ENCODE measurements around the gene CWF19L1. TPM values are rescaled to one million over a fixed set of nuclear protein-coding genes. Genes with fewer than 3 reads are reported as not detected.

CWF19L1 gene
- 10 to 100 TPM; 60.1 to 66.7 TPM for total RNA-seq
- 34.6 TPM for polyA plus RNA-seq (2013, experiment 1 of 2)
- 33.8 TPM for polyA plus RNA-seq (2013, experiment 2 of 2)
- 48.5 to 94.3 (median 67.8) reads per million in 172 experiments for total RNA-seq

GRCh38 chr10:100267239-100268104, at the start of gene CWF19L1:
Gene CWF19L1 (minus strand): TSS chr10:100267638. CDS start chr10:100267593, 45 bp downstream.
- Mint-ChIP-seq H3K36me3 (ENCODE audit: low read depth) (peaks cover 26% of the 10 kb centered on the region), H3K4me3 (peak within 1 kb of the TSS; percentile 100), H3K9me3 (no peaks in the 10 kb centered on the region), H3K27ac (peak within 1 kb of the TSS; percentile 92), H3K4me1 (ENCODE audit: low read depth) (peaks cover 26% of the 10 kb centered on the region), H3K27me3 (no peaks in the 10 kb centered on the region)
- Histone ChIP-seq H3K27ac (ENCODE audit: low read depth in 1 of 2, low read length in 2 of 2) (peak within 1 kb of the TSS; percentile 69 to 85), H3K4me1 (ENCODE audit: insufficient read depth, low read length) (peaks cover 31% of the 10 kb centered on the region), H3K27me3 (ENCODE audit: control insufficient read depth in 1 of 2, insufficient read depth in 2 of 2, low read length in 2 of 2) (no peaks in the 10 kb centered on the region), H3K9me3 (ENCODE audit: control insufficient read depth in 1 of 2, insufficient read depth in 1 of 2, low read length in 2 of 2) (no peaks in the 10 kb centered on the region), H3K4me3 (ENCODE audit: low read length) (peak within 1 kb of the TSS; percentile 98), H3K36me3 (ENCODE audit: insufficient read depth, low read length) (no peaks in the 10 kb centered on the region)
- ATAC-seq (ENCODE audit: poor library complexity) (peak; percentile 89), DNase-seq (peak; percentile 50 to 86 (median 64))
- TF ChIP-seq CTCF (IDR thresholded peaks at IDR 0.05), result no peak
- ChIA-PET CTCF (no interaction called here), POLR2A (interaction anchor here (1.0 kb wide), 1 partner anchor 18 kb away, joined by 10 read pairs; the partner anchor contains the start of gene BLOC1S2)
- intact Hi-C loops (cut with DNase I, micrococcal nuclease), result loop anchor here (2.0 kb wide), 2 partner anchors 19 to 37 kb away; partner anchors contain the start of gene BLOC1S2 (in 1 of the 2)

DNA sequence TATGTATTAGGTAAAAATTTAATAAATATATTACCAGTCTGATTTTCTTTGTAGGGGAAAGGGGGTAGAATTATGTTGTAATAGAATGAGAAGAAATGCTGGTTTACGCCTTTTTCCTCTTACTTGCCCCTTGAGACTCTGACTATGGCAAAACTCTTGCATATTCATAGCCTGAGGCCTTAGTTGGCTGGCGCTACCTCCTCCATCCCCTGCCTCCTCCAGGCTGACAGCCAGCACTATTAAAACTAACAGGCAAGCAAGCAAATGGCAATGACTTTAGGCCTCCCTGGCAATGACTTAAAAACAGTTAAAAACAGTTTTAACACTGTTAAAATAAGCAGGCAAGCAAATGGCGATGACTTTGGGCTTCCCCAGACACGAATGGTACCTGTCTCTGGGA, 48.2 kb upstream of the CWF19L1 start:
- H3K9me3 Mint-ChIP-seq, result no peaks in the 10 kb centered on the region
- H3K27ac ChIP-seq (ENCODE audit: low read depth in 1 of 2, low read length in 2 of 2), result no peak overlapping the region
- DNase-seq (no peak), ATAC-seq (ENCODE audit: poor library complexity) (no peak)
- no peaks in the 10 kb centered on the region for H3K36me3 ChIP-seq (ENCODE audit: insufficient read depth, low read length)
- H3K4me1 Mint-ChIP-seq (ENCODE audit: low read depth), result no peaks in the 10 kb centered on the region
- ChIA-PET POLR2A (no interaction called here), CTCF (no interaction called here)
- no peak overlapping the region for H3K4me3 ChIP-seq (ENCODE audit: low read length)
- no peak for TF ChIP-seq CTCF (IDR thresholded peaks at IDR 0.05)
- no peak overlapping the region for H3K27ac Mint-ChIP-seq
- no peaks in the 10 kb centered on the region for H3K4me1 ChIP-seq (ENCODE audit: insufficient read depth, low read length)
- H3K4me3 Mint-ChIP-seq, result no peak overlapping the region
- no peaks in the 10 kb centered on the region for H3K9me3 ChIP-seq (ENCODE audit: control insufficient read depth in 1 of 2, insufficient read depth in 1 of 2, low read length in 2 of 2)
- no peaks in the 10 kb centered on the region for H3K36me3 Mint-ChIP-seq (ENCODE audit: low read depth)
- H3K27me3 Mint-ChIP-seq, result peaks cover 76% of the 10 kb centered on the region
- intact Hi-C loops (cut with DNase I, micrococcal nuclease), result no loop called here
- H3K27me3 ChIP-seq (ENCODE audit: control insufficient read depth in 1 of 2, insufficient read depth in 2 of 2, low read length in 2 of 2), result peaks cover 8 to 30% of the 10 kb centered on the region in 2 experiments

- ChIA-PET CTCF (no interaction called here), POLR2A (no interaction called here)
- no peak overlapping the region for H3K27ac ChIP-seq (ENCODE audit: low read depth in 1 of 2, low read length in 2 of 2)
- no peak overlapping the region for H3K27ac Mint-ChIP-seq
- TF ChIP-seq CTCF (IDR thresholded peaks at IDR 0.05), result no peak
- H3K4me3 Mint-ChIP-seq, result no peak overlapping the region
- H3K9me3 Mint-ChIP-seq, result no peaks in the 10 kb centered on the region
- peaks cover 10 to 26% of the 10 kb centered on the region in 2 experiments for H3K27me3 ChIP-seq (ENCODE audit: control insufficient read depth in 1 of 2, insufficient read depth in 2 of 2, low read length in 2 of 2)
- H3K36me3 ChIP-seq (ENCODE audit: insufficient read depth, low read length), result no peaks in the 10 kb centered on the region
- ATAC-seq (ENCODE audit: poor library complexity) (no peak), DNase-seq (no peak)
- peaks cover 76% of the 10 kb centered on the region for H3K27me3 Mint-ChIP-seq
- no peaks in the 10 kb centered on the region for H3K4me1 ChIP-seq (ENCODE audit: insufficient read depth, low read length)
- H3K4me1 Mint-ChIP-seq (ENCODE audit: low read depth), result no peaks in the 10 kb centered on the region
- no peaks in the 10 kb centered on the region for H3K36me3 Mint-ChIP-seq (ENCODE audit: low read depth)
- no peaks in the 10 kb centered on the region for H3K9me3 ChIP-seq (ENCODE audit: control insufficient read depth in 1 of 2, insufficient read depth in 1 of 2, low read length in 2 of 2)
- H3K4me3 ChIP-seq (ENCODE audit: low read length), result no peak overlapping the region
- intact Hi-C loops (cut with DNase I, micrococcal nuclease), result no loop called here
These were observed 43.9 kb upstream of the CWF19L1 start for GRCh38 chr10:100311298-100311697.
